HG02870 (cell line): ENCODE measurements around the gene SERINC5.
"Not testable (repeated sequence)": the region's sequence is repeated elsewhere in the genome, so short reads cannot be mapped to it uniquely, and the experiment has no call there.

Source experiments
- ATAC-seq: cut with Tn5 transposase; IDR thresholded peaks from one replicate; pipeline ENCODE4 v1.9.1; 2021; ENCODE audit warnings: mild to moderate bottlenecking, moderate library complexity; ENCODE audit not compliant: unreplicated experiment

SERINC5 gene

DNA sequence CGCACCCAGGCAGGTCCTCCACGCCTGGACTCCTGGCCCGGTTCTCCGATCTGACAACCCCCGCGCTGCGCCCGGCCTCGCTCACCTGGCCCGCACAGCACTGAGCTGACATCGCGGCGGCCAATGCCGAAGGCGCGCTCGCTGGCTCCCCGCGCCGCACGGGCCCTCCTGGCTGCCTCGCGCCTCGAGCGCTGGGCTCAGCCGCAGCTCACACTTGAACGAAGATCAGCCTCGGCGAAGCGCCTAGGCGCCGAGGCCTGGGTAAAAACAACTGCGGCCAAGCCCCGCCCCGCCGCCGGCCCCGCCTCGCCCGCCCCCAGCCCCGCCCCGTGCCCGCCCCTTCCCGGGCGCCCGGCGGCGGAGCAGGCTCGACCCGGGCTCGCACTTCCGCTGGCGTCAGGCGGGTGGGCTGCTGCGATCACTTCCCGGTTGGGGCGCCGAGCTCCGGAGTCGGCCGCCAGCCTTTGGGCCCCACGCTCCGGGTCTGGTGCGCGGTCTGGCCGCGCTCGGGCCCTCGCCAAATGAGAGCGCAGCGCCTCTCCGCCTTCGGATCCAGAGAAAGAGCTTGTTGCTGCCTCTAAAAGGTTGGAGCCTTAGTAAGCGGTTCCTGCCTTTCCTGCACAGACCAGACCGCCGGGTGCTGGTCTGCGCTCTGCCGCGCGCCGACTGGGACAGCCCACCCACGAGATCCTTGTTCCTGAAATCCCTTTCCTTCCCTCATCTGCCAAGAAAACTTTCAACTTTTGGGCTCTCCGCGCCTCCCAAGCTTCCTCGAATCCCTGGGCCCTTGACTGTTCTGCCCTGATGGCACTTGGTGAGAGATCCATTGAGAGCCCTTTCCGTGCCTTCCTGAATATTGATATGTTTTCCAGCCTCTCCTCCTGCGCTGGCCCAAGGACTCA is at the start of gene SERINC5:
SERINC5 (minus strand) TSS at position 238 of the 902 bp plus-strand sequence; CDS start at position 112, 126 bp downstream.
- ATAC-seq: peak; percentile 81

DNA sequence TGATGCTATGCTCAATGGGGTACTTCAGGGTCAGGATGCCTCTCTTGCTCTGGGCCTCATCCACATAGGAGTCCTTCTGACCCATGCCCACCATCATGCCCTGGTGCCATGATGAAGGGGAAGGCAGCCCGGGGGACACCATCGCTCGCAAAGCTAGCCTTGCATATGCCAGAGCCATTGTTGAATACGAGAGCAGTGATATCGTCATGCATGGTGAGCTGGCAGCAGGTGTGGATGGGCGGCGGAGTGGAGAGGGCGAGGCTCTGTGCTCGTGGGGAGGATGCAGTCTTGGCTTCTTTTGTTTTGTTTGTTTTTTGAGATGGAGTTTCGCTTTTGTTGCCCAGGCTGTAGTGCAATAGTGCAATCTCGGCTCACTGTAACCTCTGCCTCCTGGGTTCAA is 46.8 kb upstream of the SERINC5 start:
- no peak for ATAC-seq

DNA sequence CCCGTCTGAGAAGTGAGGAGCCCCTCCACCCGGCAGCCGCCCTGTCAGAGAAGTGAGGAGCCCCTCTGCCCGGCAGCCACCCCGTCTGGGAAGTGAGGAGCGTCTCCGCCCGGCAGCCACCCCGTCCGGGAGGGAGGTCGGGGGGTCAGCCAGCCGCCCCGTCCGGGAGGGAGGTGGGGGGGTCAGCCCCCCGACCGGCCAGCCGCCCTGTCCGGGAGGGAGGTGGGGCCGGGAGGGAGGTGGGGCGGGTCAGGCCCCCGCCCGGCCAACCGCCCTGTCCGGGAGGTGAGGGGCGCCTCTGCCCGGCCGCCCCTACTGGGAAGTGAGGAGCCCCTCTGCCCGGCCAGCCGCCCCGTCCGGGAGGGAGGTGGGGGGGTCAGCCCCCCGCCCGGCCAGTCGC is 45.5 kb upstream of the SERINC5 start:
- ATAC-seq: not testable (repeated sequence)

DNA sequence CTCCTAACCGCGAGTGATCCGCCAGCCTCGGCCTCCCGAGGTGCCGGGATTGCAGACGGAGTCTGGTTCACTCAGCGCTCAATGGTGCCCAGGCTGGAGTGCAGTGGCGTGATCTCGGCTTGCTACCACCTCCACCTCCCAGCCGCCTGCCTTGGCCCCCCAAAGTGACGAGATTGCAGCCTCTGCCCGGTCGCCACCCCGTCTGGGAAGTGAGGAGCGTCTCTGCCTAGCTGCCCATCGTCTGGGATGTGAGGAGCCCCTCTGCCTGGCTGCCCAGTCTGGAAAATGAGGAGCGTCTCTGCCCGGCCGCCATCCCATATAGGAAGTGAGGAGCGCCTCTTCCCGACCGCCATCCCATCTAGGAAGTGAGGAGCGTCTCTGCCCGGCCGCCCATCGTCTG is 44.9 kb upstream of the SERINC5 start:
- ATAC-seq: not testable (repeated sequence)

DNA sequence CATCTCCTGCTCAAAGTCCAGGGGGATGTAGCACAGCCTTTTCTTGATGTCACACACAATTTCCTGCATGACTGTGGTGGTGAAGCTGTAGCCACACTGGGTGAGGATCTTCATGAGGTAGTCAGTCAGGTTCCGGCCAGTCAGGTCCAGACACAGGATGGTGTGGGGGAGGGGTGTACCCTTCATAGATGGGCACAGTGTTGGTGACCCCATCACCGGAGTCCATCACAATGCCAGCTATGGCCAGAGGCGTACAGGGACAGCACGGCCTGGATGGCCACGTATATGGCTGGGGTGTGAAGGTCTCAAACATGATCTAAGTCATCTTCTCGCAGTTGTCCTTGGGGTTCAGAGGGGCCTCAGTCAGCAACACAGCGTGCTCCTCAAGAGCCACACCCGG is 44.3 kb upstream of the SERINC5 start:
- no peak for ATAC-seq

DNA sequence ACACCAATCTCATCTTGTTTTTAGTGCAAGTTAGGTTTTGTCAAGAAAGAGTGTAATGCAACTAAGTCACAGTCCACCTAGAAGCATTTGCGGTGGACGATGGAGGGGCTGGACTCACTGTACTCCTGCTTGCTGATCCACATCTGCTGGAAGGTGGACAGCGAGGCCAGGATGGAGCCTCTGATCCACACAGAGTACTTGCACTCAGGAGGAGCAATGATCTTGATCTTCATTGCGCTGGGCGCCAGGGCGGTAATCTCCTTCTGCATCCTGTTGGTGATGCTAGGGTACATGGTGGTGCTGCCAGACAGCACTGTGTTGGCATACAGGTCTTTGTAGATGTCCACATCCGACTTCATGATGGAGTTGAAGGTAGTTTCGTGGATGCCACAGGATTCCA is 43.8 kb upstream of the SERINC5 start:
- ATAC-seq: no peak

DNA sequence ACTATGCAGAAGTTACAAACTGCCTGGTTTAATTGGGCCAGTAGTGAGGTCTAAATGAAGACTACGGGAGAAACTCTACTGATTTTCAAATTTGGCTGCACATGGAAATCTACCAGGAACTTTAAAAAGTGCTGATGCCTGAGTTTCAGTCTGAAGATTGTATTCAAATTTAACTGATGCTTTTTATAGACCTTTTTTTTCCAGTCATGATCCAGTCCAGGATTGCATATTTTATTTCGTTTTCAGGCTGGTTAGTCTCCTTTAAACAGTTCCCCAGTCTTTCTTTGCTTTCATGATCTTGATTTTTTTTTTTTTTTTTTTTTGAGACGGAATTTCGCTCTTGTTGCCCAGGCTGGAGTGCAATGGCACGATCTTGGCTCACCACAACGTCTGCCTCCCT is 40.3 kb upstream of the SERINC5 start:
- ATAC-seq: no peak

DNA sequence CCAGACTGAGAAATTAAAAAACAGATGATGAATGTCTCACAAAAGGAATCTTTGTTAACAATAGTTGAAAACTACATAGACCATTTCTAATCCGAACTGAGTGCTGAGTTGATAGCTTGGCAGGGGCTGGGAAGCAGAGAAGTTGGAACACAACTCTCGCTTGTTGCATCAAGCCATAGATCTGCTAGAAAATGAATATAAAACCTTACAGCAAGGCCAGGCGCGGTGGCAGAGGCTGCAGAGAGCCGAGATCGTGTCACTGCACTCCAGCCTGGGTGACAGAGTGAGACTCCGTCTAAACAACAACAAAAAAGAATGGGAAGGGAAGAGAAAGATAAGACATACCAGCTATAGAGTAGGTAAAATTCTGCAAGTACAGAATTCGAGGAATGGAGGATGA is 35.9 kb upstream of the SERINC5 start:
- ATAC-seq: no peak

DNA sequence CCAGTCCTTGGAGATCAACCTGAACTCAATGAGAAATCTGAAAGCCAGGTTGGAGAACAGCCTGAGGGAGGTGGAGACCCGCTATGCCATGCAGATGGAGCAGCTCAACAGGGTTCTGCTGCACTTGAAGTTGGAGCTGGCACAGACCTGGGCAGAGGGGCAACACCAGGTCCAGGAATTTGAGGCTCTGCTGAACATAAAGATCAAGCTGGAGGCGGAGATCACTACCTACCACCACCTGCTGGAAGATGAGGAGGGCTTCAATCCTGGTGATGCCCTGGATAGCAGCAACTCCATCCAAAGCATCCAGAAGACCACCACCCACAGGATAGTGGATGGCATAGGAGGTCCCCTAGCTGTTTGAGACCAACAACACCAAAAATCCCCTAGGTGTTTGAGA is 33.5 kb upstream of the SERINC5 start:
- ATAC-seq: no peak

DNA sequence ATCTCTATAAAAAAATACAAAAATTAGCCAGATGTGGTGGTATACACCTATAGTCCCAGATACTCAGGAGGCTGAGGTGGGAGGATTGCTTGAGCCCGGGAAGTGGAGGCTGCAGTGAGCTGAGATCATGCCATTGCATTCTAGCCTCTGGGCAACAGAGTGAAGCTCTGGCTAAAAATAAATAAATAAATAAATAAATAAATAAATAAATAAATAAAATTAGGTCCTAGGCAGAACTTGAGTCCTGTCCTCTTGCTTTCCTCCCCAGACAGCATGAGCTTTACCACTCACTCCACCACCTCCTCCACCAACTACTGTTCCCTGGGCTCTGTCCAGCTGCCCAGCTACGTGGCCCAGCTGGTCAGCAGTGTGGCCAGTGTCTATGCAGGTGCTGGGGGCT is 32.3 kb upstream of the SERINC5 start:
- no peak for ATAC-seq

DNA sequence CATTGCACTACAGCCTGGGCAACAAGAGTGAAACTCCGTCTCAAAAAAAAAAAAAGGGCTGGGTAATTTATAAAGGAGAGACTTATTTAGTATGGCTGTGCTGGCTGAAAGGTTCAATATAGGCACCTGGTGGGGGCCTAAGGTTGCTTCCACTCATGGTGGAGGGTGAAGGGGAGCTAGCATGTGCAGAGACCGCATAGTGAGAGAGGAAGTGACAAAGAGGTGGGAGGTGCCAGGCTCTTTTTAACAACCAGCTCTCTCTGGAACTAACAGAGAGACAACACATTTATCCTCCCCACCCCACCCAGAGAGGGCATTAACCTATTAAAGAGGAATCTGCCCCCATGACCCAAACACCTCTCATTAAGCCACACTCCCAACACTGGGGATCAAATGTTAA is 28.9 kb upstream of the SERINC5 start:
- no peak for ATAC-seq

DNA sequence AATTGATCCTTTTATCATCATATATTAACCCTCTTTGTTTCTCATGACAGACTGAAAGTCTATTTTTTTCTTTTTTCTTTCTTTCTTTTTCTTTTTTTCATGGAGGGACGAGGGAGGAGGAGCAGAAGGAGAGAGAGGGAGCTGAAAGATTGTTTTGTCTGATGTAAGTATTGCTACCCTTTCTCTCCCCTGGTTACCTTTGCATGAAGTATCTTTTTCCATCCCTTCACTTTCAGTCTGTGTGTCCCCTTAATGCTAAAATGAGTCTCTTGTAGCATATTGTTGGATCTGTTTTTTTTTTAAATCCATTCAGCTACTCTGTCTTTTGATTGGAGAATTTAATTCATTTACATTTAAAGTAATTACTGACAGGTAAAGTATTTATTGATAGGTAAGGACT is 27.5 kb upstream of the SERINC5 start:
- ATAC-seq: no peak

DNA sequence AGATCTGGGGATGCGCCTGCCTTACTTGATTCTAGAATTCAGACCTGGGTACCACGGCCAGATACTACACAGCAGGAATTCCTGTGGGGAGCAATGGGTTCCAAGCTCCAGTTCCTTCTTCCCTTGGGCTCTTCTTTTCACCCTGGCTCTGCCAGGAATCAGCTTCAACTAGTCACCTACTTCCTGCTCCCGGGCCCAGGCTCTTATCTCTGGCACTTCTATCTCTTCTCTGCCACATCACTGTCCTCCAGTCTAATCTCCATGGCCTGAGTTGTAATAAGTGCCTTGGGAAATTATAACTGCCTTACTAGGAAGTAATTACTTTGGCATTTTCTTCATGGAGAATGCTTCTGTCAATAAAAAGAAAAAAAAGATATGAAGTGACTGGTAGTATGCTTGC is 26.2 kb upstream of the SERINC5 start:
- ATAC-seq: no peak

DNA sequence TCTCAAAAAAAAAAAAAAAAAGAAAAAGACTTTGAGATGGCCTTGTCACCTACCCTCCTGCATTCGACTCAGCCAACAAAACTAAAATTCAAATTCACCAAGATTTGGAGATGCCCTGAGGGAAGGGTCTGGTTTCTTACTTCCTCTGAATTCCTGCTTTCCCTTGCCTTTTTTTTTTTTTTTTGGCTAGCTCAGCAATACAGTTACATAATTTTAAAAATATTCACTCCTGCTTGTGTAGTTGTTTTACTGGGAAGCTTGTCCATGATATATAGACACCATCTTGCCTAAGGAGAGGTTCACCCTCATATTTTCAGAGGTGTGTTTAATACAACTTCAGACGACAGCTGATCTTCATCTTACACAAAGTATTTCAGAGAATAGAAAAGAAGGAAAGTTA is 21.3 kb upstream of the SERINC5 start:
- no peak for ATAC-seq

DNA sequence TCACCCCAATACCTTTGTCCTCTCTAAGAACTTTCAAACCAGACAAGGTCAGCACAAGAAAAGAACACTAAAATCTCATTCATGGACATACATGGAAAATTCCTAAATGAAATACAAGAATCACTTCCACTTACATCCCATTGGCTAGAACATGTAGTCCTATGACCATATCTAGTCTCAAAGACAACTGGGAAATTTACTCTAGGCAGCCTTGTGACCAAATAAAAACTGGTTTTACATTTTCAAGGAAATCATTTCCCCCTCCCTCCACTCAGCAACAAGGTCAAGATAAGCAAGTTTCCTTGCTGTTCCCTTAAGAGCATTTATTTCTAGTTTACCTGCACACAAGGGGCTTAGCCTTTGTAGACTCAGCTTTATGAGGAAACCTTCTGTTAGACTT is 20.3 kb upstream of the SERINC5 start:
- ATAC-seq: no peak

DNA sequence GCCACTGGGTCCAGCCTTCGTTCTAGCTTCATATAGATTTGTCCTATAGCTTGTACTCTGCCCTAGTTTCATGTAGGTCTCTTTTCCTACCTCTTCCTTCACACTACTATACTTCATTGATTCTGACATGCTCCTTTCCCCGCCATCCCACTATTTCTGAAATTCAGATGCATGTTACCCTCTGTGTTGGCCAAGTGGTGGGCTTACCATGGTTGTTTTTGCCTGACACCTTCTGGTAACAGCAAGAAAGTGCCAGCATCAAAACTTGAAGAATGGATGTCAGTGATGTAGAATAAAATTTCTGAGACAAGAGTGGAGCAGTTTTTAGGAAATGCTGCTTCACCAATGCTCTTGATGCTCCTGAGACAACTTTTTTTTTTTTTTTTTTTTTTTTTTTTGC is 19.5 kb upstream of the SERINC5 start:
- ATAC-seq: no peak

DNA sequence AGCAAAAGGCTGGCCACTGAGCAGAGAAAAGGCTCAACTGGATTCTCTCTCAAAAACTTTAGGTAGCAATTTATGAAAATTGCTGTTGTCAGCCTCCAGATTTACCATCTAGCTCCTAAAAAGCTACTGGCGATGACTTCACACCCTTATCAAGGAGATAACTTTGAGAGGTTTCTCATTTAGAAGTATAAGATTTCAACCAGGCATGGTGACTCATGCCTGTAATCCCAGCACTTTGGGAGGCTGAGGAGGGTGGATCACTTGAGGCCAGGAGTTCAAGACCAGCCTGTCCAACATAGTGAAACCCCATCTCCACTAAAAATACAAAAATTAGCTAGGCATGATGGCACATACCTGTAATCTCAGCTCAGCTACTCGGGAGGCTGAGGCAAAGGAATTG is 14.7 kb upstream of the SERINC5 start:
- ATAC-seq: not testable (repeated sequence)

DNA sequence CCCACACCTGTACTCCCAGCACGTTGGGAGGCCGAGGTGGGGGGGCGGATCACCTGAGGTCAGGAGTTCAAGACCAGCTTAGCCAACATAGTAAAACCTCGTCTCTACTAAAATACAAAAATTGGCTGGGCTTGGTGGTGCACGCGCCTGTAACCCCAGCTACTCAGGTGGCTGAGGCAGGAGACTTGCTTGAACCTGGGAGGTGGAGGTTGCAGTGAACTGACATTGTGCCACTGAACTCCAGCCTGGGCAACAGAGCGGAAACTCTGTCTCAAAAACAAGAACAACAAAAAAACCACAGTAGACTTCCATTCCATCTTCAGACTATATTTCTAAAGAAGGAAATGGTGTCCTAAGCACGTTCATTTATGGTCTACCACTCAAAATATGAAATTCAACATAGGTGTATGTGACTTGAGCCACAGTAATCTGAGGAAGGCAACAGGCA is 14.2 kb upstream of the SERINC5 start:
- ATAC-seq: no peak

DNA sequence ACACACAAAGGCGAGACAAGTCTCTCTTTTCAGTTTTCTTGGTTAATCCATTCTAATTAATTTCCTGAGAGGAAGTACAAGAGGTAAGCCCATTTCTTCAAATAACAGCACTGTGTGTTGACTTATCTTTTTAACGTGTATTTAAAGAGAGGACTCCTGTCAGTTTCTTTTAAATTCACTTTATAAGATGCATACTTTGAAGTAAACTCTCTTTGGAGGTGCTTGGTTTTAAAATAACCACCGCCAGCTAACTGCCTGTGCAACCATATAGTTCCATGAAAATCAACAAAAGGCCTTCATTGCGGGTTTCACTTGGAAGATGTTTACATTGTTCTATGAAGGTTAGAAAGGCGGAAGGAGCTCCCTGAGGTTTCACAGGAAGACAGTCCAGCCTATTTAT is 13.1 kb upstream of the SERINC5 start:
- no peak for ATAC-seq

DNA sequence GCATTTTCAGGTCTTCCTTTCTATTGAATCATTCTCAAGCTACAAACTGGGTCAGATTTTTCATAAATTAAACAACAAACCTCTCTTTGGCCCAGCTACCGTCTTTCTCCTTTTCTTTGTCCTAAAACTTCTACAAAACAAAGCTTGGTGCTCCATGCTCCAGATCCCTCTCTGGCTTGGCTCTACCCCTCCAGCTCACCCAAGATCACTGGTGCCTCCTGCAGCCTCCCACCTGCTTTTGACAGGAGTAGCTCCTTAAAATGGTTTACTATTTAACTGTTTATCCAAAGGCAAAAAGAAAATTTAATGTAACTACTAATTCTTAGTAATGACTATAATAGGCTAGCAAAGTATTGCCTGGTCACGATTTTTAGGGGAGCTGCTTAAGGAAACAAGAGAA is 10.7 kb upstream of the SERINC5 start:
- no peak for ATAC-seq

DNA sequence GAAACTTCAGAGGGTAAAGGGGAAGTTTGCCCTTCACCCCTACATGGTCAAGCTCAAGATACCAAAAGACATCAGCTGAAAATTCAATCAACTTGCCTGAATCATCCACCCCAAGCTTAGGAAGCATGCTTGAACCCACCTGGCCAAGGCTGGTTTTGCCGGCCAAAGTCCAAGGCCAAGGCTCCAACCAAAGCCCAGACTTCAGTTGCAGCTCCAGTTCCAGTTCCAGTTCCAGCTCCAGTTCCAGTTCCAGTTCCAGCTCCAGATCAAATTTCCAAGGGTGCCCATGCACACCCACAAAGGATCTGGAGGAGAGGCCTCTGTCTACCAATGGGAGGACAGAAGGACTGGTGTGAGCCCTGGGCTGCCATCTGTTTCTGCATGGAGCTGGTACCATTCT is 4.6 kb upstream of the SERINC5 start:
- no peak for ATAC-seq

DNA sequence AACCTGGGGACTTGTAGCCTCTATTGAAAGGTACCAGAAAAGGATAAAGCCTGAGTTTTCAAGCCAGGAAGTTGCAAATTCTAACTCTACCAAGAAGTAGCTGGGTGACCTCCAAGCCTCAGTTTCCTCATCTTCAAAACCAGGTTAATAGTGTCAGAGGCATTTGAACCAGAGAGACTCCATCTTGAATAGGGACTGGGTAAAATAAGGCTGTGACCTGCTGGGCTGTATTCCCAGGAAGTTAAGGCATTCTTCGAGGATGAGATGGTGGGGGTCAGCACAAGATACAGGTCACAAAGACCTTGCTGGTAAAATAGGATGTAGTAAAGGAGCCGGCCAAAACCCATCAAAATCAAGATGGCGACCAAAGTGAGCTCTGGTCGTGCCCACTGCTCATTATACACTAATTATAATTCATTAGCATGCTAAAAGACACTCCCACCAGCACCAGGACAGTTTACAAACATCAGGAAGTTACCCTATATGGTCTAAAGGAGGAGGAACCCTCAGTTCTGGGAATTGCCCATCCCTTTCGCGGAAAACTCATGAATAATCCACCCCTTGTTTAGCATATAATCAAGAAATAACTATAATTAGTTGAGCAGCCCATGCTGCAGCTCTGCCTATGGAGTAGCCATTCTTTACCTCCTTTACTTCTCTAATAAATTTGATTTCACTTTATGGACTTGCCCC is 3.8 kb upstream of the SERINC5 start:
- no peak for ATAC-seq
